HG03025 (cell line): ENCODE measurements around the gene FBXW7.

Experiments used
- ATAC-seq: cut with Tn5 transposase; IDR thresholded peaks from one replicate; pipeline ENCODE4 v1.9.1; 2021; ENCODE audit warnings: mild to moderate bottlenecking, moderate library complexity; ENCODE audit not compliant: unreplicated experiment, low FRiP score

FBXW7 gene

GRCh38 chr4:152385551-152385950 lies 150.3 kb downstream of the FBXW7 start:
- ATAC-seq = no peak

DNA sequence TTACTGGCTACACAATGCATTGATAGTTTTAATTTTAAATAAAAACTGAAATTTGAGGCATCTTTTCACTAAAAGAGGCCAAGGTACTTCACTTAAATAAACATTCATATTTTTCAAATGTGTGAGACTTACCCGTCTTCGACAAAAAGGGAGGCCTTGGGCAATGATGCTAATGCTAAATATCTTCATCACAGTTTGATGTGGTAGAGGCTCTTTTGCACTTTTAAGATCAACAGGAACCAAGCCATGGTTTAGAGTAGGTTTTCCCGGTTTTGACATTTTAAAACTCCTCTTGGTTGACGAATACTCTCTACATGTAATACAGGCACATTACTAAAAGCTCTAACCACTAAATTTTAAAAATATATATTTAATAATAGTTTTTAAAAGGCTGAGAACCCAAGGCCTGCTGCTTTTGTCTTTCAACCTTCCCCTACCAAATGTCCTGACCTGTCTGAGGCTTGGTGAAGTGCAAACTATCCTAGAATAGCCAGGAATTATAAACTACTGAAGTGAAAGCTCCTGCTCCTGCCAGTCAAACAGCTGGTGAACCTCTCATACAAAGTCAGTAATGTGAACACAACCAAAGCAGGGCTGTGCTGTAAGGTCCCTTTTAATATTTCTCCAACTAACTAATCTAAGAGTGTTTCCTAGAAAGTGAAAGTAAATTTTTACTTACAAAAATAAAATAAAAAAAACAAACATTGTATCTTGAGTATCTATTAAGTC lies 153.7 kb downstream of the FBXW7 start:
- no peak for ATAC-seq

DNA sequence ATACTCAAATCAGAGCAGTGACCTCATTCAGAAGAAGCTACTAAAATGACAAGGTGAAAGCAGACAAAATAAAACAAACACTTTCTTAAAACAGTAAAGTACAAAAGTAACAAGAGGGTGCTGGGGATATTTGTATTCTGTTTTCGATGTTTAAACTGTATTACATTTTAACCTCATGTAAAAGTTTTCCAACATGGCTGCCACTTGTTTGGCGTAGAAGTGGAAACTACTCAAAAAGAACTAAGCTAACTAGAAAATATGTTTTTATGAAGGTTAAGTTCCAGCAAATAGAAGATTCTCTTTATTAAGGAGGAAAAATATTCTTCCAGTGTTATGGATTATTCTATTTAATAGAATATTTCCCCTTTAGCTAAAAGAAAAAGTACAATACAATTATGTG lies 155.0 kb downstream of the FBXW7 start:
- ATAC-seq = no peak

DNA sequence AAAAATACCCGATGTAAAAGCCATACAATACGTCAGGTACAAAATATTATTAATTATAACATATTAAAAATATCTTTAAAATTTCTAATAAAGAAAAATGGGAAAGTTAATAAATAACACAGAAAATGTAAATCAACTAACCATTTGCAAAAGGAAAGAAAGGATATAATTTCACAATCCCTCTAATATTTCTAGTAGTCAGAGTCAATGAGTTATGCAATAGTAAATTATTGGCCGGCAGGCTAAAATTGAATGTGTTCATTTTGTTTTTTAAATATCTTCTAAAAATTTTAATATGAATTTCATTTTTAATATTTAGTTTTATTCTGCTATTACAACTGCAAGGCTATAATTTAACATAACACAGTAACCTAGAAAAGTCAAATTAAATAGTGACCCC lies 155.7 kb downstream of the FBXW7 start:
- ATAC-seq = no peak

GRCh38 chr4:152374606-152375285 lies 161.1 kb downstream of the FBXW7 start:
- no peak for ATAC-seq

GRCh38 chr4:152374153-152374552 lies 161.7 kb downstream of the FBXW7 start:
- no peak for ATAC-seq

GRCh38 chr4:152372444-152372843 lies 163.4 kb downstream of the FBXW7 start:
- ATAC-seq = no peak

- ATAC-seq = no peak
Measured at GRCh38 chr4:152369902-152370295, 166.0 kb downstream of the FBXW7 start.

- no peak for ATAC-seq
Measured at GRCh38 chr4:152369203-152369901, 166.5 kb downstream of the FBXW7 start.

DNA sequence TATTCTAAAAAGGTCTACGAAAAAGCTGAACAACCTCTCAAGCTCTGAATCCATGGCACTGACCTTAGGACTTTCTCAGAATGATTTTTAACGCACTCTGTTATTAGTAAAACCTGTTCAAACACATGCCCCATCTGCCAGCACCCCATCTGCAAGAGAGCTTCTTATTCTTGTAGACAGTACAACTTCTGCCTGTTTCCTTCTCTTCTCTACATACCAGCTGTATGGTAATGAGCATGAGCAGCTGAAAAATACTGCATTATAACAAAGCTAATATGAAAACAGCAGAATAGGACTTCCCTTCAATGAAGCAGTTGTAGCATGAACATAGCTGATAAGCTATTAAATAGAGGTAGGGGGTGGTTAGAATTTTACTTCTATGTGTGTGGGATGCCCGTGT lies 167.9 kb downstream of the FBXW7 start:
- no peak for ATAC-seq

GRCh38 chr4:152364883-152365282 lies 171.0 kb downstream of the FBXW7 start:
- ATAC-seq = no peak

GRCh38 chr4:152364383-152364782 lies 171.5 kb downstream of the FBXW7 start:
- ATAC-seq = no peak

DNA sequence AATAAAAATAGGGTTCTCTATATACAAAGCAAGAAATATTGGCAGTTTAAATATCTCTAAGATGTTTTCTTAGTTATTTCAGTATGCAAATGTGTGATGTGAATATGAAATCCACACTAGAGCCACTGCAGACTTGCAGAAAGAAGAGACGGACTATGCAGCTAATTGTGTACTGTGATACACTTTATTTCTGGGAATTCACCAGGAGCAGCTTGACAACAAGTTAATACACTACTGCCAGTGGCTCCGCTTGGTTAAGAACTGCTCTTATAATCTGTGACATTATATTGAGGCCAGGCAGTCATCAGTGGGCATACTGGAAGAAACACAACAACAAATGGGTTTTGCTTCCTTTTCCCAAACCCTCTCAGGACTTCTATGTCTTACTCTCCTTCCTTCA lies 172.0 kb downstream of the FBXW7 start:
- no peak for ATAC-seq

- ATAC-seq = no peak
Measured at GRCh38 chr4:152363086-152363485, 172.8 kb downstream of the FBXW7 start.

DNA sequence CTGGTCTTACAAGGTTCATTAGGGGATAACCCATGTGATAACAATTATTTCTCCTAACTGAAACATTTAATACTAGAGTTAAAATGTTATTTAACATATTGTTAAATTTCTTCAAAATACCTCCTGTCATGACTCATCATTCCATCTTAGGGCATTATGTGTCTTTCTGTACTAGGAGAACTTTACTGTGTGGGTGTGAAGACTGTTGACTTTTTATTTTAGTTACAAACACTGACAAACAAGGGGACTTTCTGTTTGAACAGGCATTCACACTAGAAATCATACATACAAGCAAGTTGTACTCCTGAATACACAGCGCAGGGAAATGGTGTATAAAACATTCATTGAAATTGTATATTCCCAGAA lies 175.9 kb downstream of the FBXW7 start:
- ATAC-seq = peak; percentile 35

DNA sequence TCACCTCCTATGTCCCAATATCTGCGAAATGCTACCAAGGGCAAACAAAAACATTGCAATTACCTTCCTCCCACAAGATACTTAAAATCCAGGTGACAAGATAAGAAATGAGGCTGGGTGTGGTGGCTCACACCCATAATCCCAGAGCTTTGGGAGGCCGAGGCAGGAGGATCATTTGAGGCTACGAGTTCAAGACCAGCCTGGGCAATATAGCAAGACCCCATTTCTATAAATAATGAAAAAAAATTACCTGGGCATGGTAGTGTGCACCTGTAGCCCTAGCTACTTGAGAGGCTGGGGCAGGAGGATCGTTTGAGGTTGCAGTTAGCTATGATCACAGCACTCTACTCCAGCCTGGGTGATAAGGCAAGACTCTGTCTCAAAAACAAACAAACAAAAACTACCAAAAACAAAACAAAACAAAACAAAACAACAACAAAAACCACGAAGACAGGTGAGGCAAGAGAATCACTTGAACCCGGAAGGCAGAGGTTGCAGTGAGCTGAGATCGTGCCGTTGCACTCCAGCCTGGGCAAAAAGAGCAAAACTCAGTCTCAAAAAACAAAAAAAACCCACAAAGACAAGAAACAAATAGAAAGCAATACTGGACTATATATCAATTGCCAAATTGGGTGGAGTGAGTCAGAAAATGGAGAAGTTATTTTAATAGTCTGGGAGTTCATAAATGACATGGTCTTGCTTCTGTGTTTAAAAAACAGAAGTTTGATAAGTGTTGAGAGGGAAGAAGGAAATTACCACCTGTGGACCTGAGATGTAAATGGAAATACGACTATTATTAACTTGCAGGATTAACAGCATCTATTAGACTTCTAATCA lies 176.5 kb downstream of the FBXW7 start:
- ATAC-seq = peak; percentile 61

DNA sequence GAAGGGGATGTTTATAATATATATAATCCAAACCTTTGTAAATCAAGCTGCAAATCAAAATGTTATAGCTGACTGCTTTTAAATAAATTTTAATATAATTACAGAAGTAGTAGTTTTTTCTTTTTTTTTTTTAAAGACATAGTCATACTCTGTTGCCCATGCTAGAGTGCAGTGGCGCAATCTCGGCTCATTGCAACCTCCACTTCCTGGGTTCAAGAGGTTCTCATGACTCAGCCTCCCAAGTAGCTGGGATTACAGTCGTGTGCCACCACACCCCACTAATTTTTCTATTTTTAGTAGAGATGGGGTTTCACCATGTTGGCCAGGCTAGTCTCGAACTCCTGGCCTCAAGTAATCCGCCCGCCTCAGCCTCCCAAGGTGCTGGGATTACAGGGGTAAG lies 178.7 kb downstream of the FBXW7 start:
- no peak for ATAC-seq

DNA sequence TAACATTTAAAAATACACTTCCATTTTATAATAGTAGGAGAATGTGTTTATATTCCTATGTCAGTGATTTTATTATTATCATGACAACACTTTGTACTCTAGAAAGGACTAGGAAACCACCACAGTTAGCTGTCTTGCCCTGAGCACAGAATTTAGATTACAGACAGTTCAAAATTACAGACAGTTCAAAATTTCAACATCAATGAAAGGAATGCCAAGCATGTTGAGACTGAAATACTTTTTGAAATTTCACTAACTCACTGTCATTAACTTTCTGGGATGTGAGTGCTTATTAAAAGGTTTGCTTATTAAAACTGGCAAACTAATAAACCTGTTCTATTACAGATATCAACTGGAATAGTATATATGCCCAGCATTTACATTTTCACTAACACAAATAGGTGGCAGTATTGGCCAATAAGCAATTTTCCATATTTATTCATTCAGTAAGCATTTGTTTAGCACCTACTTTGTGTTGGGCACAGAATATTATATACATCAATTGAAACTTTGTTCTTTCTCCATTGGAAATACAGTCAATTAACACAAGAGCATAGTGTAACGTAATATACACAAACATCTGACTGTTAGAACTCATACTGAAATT lies 179.4 kb downstream of the FBXW7 start:
- no peak for ATAC-seq

- no peak for ATAC-seq
Measured at GRCh38 chr4:152352622-152353116, 183.2 kb downstream of the FBXW7 start.

GRCh38 chr4:152352215-152352614 lies 183.7 kb downstream of the FBXW7 start:
- no peak for ATAC-seq
